Suprapubic skin (tissue), 4 donors: ENCODE measurements around the gene RIMS1. TPM values are rescaled to one million over a fixed set of nuclear protein-coding genes. Genes with fewer than 3 reads are reported as not detected.

Source experiments
- DNase-seq, 2 donors: peaks; one replicate each; pipeline ENCODE4 v3.0.0-alpha.2; 2019; ENCODE audit warnings: low spot score in 2 of 2
- H3K27ac ChIP-seq: fragments of 200-600 bp; sonication (generic); one replicate; pipeline ENCODE4 v1.5.1; 2019
- H3K27me3 ChIP-seq: fragments of 200-600 bp; sonication (generic); one replicate; pipeline ENCODE4 v1.5.1; 2019
- H3K36me3 ChIP-seq: fragments of 200-600 bp; sonication (generic); one replicate; pipeline ENCODE4 v1.5.1; 2019
- H3K4me1 ChIP-seq: fragments of 200-600 bp; sonication (generic); one replicate; pipeline ENCODE4 v1.5.1; 2019
- H3K4me3 ChIP-seq: fragments of 200-600 bp; sonication (generic); one replicate; pipeline ENCODE4 v1.5.1; 2019; ENCODE audit warnings: mild to moderate bottlenecking
- H3K9me3 ChIP-seq: fragments of 200-600 bp; sonication (generic); one replicate; pipeline ENCODE4 v1.5.1; 2019
- CTCF ChIP-seq, 2 donors: fragments of 200-600 bp in 1 of 2; fragments of 450-650 bp in 1 of 2; sonication (generic) in 1 of 2; IDR thresholded peaks; one replicate each; pipeline ENCODE4 v1.5.1; 2016 to 2019; ENCODE audit warnings: antibody characterized with exemption in 2 of 2, mild to moderate bottlenecking in 1 of 2, moderate library complexity in 1 of 2
- EP300 ChIP-seq: sonication (generic); formaldehyde crosslinking; IDR thresholded peaks from one replicate; pipeline ENCODE4 v1.6.1; 2017; ENCODE audit warnings: antibody characterized with exemption
- POLR2A ChIP-seq, 2 donors: fragments of 450-650 bp; IDR thresholded peaks; one replicate each; pipeline ENCODE4 v1.6.1; 2017; ENCODE audit warnings: antibody characterized with exemption in 2 of 2, mild to moderate bottlenecking in 2 of 2, moderate library complexity in 2 of 2
- POLR2AphosphoS5 ChIP-seq, 3 donors: sonication (generic); formaldehyde crosslinking; IDR thresholded peaks; one replicate each; pipeline ENCODE4 v1.6.1; 2017; ENCODE audit warnings: antibody characterized with exemption in 3 of 3
- WGBS: methylation state at CpG from one replicate; pipeline ENCODE4 v1.1.5; 2018; 5-methylcytosine and 5-hydroxymethylcytosine counted together
- total RNA-seq, 4 donors: library from RNA; depleted of rRNA; stranded (reverse); fragments of >200 nt; gene quantifications; one replicate each; pipeline ENCODE4 v1.1.0, GENCODE V29; 2016

Gene RIMS1
- total RNA-seq, 4 donors from 2014 or later: 2.9 to 9.7 (median 4.5) TPM

GRCh38 chr6:71892641-71893040 is 6.3 kb downstream of the RIMS1 start:
- H3K4me1 ChIP-seq: no peaks in the 10 kb centered on the region
- no peaks in the 10 kb centered on the region for H3K36me3 ChIP-seq
- WGBS: 93% methylated on average over 2 of the region's 2 CpGs
- H3K27me3 ChIP-seq: peaks cover 13% of the 10 kb centered on the region
- DNase-seq: no peak
- no peak overlapping the region for H3K27ac ChIP-seq
- H3K9me3 ChIP-seq: no peaks in the 10 kb centered on the region
- H3K4me3 ChIP-seq: no peak overlapping the region
- TF ChIP-seq POLR2A (IDR thresholded peaks at IDR 0.05) (no peak), CTCF (IDR thresholded peaks at IDR 0.05) (no peak), POLR2AphosphoS5 (IDR thresholded peaks at IDR 0.05) (no peak), EP300 (no peak)

GRCh38 chr6:71900642-71901041 is 14.3 kb downstream of the RIMS1 start:
- H3K27me3 ChIP-seq: no peaks in the 10 kb centered on the region
- H3K4me1 ChIP-seq: no peaks in the 10 kb centered on the region
- H3K9me3 ChIP-seq: no peaks in the 10 kb centered on the region
- 54% methylated on average over 1 of the region's 1 CpG for WGBS
- no peak for DNase-seq
- no peak for TF ChIP-seq CTCF (IDR thresholded peaks at IDR 0.05)
- TF ChIP-seq POLR2AphosphoS5 (IDR thresholded peaks at IDR 0.05): no peak
- no peak for TF ChIP-seq EP300
- no peak for TF ChIP-seq POLR2A (IDR thresholded peaks at IDR 0.05)
- H3K36me3 ChIP-seq: no peaks in the 10 kb centered on the region
- no peak overlapping the region for H3K4me3 ChIP-seq
- no peak overlapping the region for H3K27ac ChIP-seq

- Histone ChIP-seq H3K27ac (no peak overlapping the region), H3K9me3 (no peaks in the 10 kb centered on the region), H3K27me3 (no peaks in the 10 kb centered on the region), H3K4me1 (no peaks in the 10 kb centered on the region), H3K4me3 (no peak overlapping the region), H3K36me3 (no peaks in the 10 kb centered on the region)
- TF ChIP-seq CTCF (IDR thresholded peaks at IDR 0.05): no peak
- no peak for TF ChIP-seq POLR2AphosphoS5 (IDR thresholded peaks at IDR 0.05)
- no peak for TF ChIP-seq EP300
- no peak for TF ChIP-seq POLR2A (IDR thresholded peaks at IDR 0.05)
- no peak for DNase-seq
Observed at GRCh38 chr6:71902261-71902660, 15.9 kb downstream of the RIMS1 start.

GRCh38 chr6:71906813-71907212 is 20.5 kb downstream of the RIMS1 start:
- no peak for DNase-seq
- no peak overlapping the region for H3K27ac ChIP-seq
- H3K36me3 ChIP-seq: no peaks in the 10 kb centered on the region
- TF ChIP-seq CTCF (IDR thresholded peaks at IDR 0.05) (no peak), EP300 (no peak), POLR2AphosphoS5 (IDR thresholded peaks at IDR 0.05) (no peak)
- no peaks in the 10 kb centered on the region for H3K4me1 ChIP-seq
- H3K4me3 ChIP-seq: no peak overlapping the region
- no peaks in the 10 kb centered on the region for H3K9me3 ChIP-seq
- H3K27me3 ChIP-seq: no peaks in the 10 kb centered on the region

- WGBS: 83% methylated on average over 4 of the region's 4 CpGs
- Histone ChIP-seq H3K4me1 (no peaks in the 10 kb centered on the region), H3K4me3 (no peak overlapping the region), H3K27me3 (no peaks in the 10 kb centered on the region), H3K9me3 (no peaks in the 10 kb centered on the region), H3K27ac (no peak overlapping the region), H3K36me3 (no peaks in the 10 kb centered on the region)
- TF ChIP-seq CTCF (IDR thresholded peaks at IDR 0.05) (no peak), POLR2AphosphoS5 (IDR thresholded peaks at IDR 0.05) (no peak), EP300 (no peak), POLR2A (IDR thresholded peaks at IDR 0.05) (no peak)
- DNase-seq: no peak
Observed at GRCh38 chr6:71908162-71908765, 21.9 kb downstream of the RIMS1 start.
